Nephron (organoid): ENCODE data around the gene JAKMIP1.

Source experiments
- H3K27ac Mint-ChIP-seq, 3 experiments: 2 replicates each; pipeline ENCODE4 v1.8.0; 2020; ENCODE audit warnings: mixed read lengths in 3 of 3, mild to moderate bottlenecking in 2 of 3, moderate library complexity in 1 of 3
- H3K27me3 Mint-ChIP-seq: 2 replicates; pipeline ENCODE4 v1.8.0; 2021; ENCODE audit warnings: low read depth, mild to moderate bottlenecking, moderate library complexity, mixed read lengths
- H3K36me3 Mint-ChIP-seq: 2 replicates; pipeline ENCODE4 v1.8.0; 2020; ENCODE audit warnings: low read depth, mixed read lengths
- H3K4me1 Mint-ChIP-seq: 2 replicates; pipeline ENCODE4 v1.8.0; 2020; ENCODE audit warnings: mixed read lengths
- H3K4me3 Mint-ChIP-seq, 3 experiments: 2 replicates each; pipeline ENCODE4 v1.8.0; 2020; ENCODE audit warnings: mild to moderate bottlenecking in 3 of 3, mixed read lengths in 3 of 3, moderate library complexity in 2 of 3
- H3K9me3 Mint-ChIP-seq: 2 replicates; pipeline ENCODE4 v1.8.0; 2020; ENCODE audit warnings: mixed read lengths
- TF ChIP-seq, protein P1 (sequence below), 3 experiments: fragments of 200-600 bp; sonication (generic); IDR thresholded peaks; one replicate each; pipeline ENCODE4 v1.5.0; 2021; ENCODE audit warnings: antibody characterized with exemption in 3 of 3; ENCODE audit not compliant: unreplicated experiment in 3 of 3

The JAKMIP1 gene

GRCh38 chr4:6104541-6105130 lies 95.7 kb downstream of the JAKMIP1 start:
- no peaks in the 10 kb centered on the region for H3K36me3 Mint-ChIP-seq
- H3K4me1 Mint-ChIP-seq = no peaks in the 10 kb centered on the region
- TF ChIP-seq, protein P1, sequence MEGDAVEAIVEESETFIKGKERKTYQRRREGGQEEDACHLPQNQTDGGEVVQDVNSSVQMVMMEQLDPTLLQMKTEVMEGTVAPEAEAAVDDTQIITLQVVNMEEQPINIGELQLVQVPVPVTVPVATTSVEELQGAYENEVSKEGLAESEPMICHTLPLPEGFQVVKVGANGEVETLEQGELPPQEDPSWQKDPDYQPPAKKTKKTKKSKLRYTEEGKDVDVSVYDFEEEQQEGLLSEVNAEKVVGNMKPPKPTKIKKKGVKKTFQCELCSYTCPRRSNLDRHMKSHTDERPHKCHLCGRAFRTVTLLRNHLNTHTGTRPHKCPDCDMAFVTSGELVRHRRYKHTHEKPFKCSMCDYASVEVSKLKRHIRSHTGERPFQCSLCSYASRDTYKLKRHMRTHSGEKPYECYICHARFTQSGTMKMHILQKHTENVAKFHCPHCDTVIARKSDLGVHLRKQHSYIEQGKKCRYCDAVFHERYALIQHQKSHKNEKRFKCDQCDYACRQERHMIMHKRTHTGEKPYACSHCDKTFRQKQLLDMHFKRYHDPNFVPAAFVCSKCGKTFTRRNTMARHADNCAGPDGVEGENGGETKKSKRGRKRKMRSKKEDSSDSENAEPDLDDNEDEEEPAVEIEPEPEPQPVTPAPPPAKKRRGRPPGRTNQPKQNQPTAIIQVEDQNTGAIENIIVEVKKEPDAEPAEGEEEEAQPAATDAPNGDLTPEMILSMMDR (IDR thresholded peaks at IDR 0.05; ENCODE audit: unreplicated experiment in 3 of 3) = no peak
- no peak overlapping the region for H3K27ac Mint-ChIP-seq
- peaks cover 16% of the 10 kb centered on the region for H3K27me3 Mint-ChIP-seq
- no peak overlapping the region for H3K4me3 Mint-ChIP-seq
- H3K9me3 Mint-ChIP-seq = no peaks in the 10 kb centered on the region

DNA sequence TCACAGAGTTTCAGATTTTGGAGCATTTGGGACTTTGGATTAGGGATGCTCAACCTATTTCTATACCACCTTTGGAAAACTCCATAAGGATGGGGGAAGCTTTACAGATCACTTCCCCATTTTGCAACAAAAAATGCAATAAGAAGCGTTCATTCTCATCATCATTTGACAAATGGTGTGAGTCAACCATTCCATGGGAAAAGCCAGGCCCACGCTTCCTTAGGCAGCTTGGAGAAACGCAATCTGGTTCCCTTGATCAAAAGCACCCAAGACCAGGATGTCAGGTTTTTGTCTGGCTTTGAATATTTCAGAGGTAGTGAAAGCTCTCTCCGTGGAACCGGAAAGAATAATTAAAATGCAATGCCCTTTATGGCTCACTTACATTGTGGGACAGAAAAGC lies 102.8 kb downstream of the JAKMIP1 start:
- H3K27me3 Mint-ChIP-seq = peaks cover 17% of the 10 kb centered on the region

GRCh38 chr4:6095897-6096296 lies 104.5 kb downstream of the JAKMIP1 start:
- Mint-ChIP-seq H3K9me3 (peaks cover 4% of the 10 kb centered on the region), H3K36me3 (no peaks in the 10 kb centered on the region), H3K4me1 (no peaks in the 10 kb centered on the region), H3K27me3 (peaks cover 30% of the 10 kb centered on the region), H3K27ac (no peak overlapping the region), H3K4me3 (no peak overlapping the region)
- TF ChIP-seq, protein P1 (IDR thresholded peaks at IDR 0.05; ENCODE audit: unreplicated experiment in 3 of 3) = no peak

More for the DNA sequence above, 102.8 kb downstream of the JAKMIP1 start:
- Mint-ChIP-seq H3K4me3 (no peak overlapping the region), H3K4me1 (no peaks in the 10 kb centered on the region), H3K9me3 (peaks cover 4% of the 10 kb centered on the region), H3K27ac (no peak overlapping the region), H3K36me3 (no peaks in the 10 kb centered on the region)
- TF ChIP-seq, protein P1 (IDR thresholded peaks at IDR 0.05; ENCODE audit: unreplicated experiment in 3 of 3) = no peak

GRCh38 chr4:6095023-6095752 lies 105.2 kb downstream of the JAKMIP1 start:
- H3K36me3 Mint-ChIP-seq = no peaks in the 10 kb centered on the region
- H3K4me1 Mint-ChIP-seq = no peaks in the 10 kb centered on the region
- H3K27me3 Mint-ChIP-seq = peaks cover 37% of the 10 kb centered on the region
- peaks cover 4% of the 10 kb centered on the region for H3K9me3 Mint-ChIP-seq
- H3K27ac Mint-ChIP-seq = no peak overlapping the region
- no peak overlapping the region for H3K4me3 Mint-ChIP-seq
- TF ChIP-seq, protein P1 (IDR thresholded peaks at IDR 0.05; ENCODE audit: unreplicated experiment in 3 of 3) = no peak

GRCh38 chr4:6093671-6094070 lies 106.7 kb downstream of the JAKMIP1 start:
- Mint-ChIP-seq H3K36me3 (no peaks in the 10 kb centered on the region), H3K27ac (no peak overlapping the region), H3K4me1 (no peaks in the 10 kb centered on the region), H3K4me3 (no peak overlapping the region), H3K9me3 (no peaks in the 10 kb centered on the region), H3K27me3 (peaks cover 36% of the 10 kb centered on the region)
- TF ChIP-seq, protein P1 (IDR thresholded peaks at IDR 0.05; ENCODE audit: unreplicated experiment in 3 of 3) = no peak

DNA sequence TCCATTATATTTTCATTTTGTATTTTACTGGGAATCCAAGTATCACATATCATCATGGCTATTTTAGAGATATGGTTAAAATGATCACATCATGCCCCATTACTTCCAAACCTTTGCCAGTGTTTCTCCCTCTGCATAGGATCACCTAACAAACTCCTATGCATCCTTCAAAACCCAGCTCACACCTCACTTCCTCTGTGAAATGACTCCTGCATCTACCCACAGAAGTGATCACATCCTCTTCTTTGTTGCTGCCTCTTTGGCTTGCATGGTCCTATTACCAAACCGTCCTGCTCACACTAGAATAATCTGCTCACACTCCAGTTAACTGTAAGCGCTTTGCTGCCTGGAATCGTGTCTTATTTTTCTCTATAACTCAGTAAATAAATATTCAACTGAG lies 107.4 kb downstream of the JAKMIP1 start:
- Mint-ChIP-seq H3K36me3 (no peaks in the 10 kb centered on the region), H3K4me1 (peaks cover 1% of the 10 kb centered on the region)
- TF ChIP-seq, protein P1 (IDR thresholded peaks at IDR 0.05; ENCODE audit: unreplicated experiment in 3 of 3) = no peak

More for the DNA sequence above, 107.4 kb downstream of the JAKMIP1 start:
- Mint-ChIP-seq H3K27ac (no peak overlapping the region), H3K27me3 (peaks cover 41% of the 10 kb centered on the region), H3K9me3 (no peaks in the 10 kb centered on the region), H3K4me3 (no peak overlapping the region)
